Measurements from ENCODE around the gene RAB40B. TPM values are rescaled to one million over a fixed set of nuclear protein-coding genes. Genes with fewer than 3 reads are reported as not detected.

RAB40B gene
- total and polyA plus RNA-seq, 4 donors: 11.8 to 32.3 (median 21.8) TPM

- H3K27me3 ChIP-seq (ENCODE audit: control insufficient read depth, insufficient read depth, low read length): no peaks in the 10 kb centered on the region
- 80% methylated on average over 11 of the region's 16 CpGs for WGBS (ENCODE audit: insufficient coverage)
- peaks cover 23% of the 10 kb centered on the region for H3K4me1 ChIP-seq (ENCODE audit: control insufficient read depth, insufficient read depth, low read length)
- H3K27ac ChIP-seq (ENCODE audit: low read depth, low read length): no peak overlapping the region
- no peak for DNase-seq (ENCODE audit: low read depth in 4 of 6, low spot score in 6 of 6)
- H3K36me3 ChIP-seq (ENCODE audit: control insufficient read depth, insufficient read depth, low read length): peaks cover 41% of the 10 kb centered on the region
- no peak overlapping the region for H3K4me3 ChIP-seq (ENCODE audit: low read depth, low read length)
- H3K9me3 ChIP-seq (ENCODE audit: control insufficient read depth, insufficient read depth, low read length): peaks cover 1% of the 10 kb centered on the region
Observed at GRCh38 chr17:82692268-82692667, 6.2 kb downstream of the RAB40B start.

GRCh38 chr17:82691714-82692113 lies 6.8 kb downstream of the RAB40B start:
- no peak for DNase-seq (ENCODE audit: low read depth in 4 of 6, low spot score in 6 of 6)
- peaks cover 1% of the 10 kb centered on the region for H3K9me3 ChIP-seq (ENCODE audit: control insufficient read depth, insufficient read depth, low read length)
- H3K27me3 ChIP-seq (ENCODE audit: control insufficient read depth, insufficient read depth, low read length): no peaks in the 10 kb centered on the region
- peaks cover 37% of the 10 kb centered on the region for H3K36me3 ChIP-seq (ENCODE audit: control insufficient read depth, insufficient read depth, low read length)
- peaks cover 20% of the 10 kb centered on the region for H3K4me1 ChIP-seq (ENCODE audit: control insufficient read depth, insufficient read depth, low read length)
- H3K27ac ChIP-seq (ENCODE audit: low read depth, low read length): no peak overlapping the region
- no peak overlapping the region for H3K4me3 ChIP-seq (ENCODE audit: low read depth, low read length)
- 96% methylated on average over 7 of the region's 17 CpGs for WGBS (ENCODE audit: insufficient coverage)

GRCh38 chr17:82690786-82691489 lies 7.6 kb downstream of the RAB40B start:
- Histone ChIP-seq H3K27ac (ENCODE audit: low read depth, low read length) (no peak overlapping the region), H3K9me3 (ENCODE audit: control insufficient read depth, insufficient read depth, low read length) (peaks cover 1% of the 10 kb centered on the region), H3K36me3 (ENCODE audit: control insufficient read depth, insufficient read depth, low read length) (peaks cover 40% of the 10 kb centered on the region), H3K27me3 (ENCODE audit: control insufficient read depth, insufficient read depth, low read length) (no peaks in the 10 kb centered on the region), H3K4me3 (ENCODE audit: low read depth, low read length) (no peak overlapping the region), H3K4me1 (ENCODE audit: control insufficient read depth, insufficient read depth, low read length) (peaks cover 24% of the 10 kb centered on the region)
- WGBS (ENCODE audit: insufficient coverage): 72% methylated on average over 12 of the region's 18 CpGs
- no peak for DNase-seq (ENCODE audit: low read depth in 4 of 6, low spot score in 6 of 6)

GRCh38 chr17:82689077-82689476 lies 9.4 kb downstream of the RAB40B start:
- Histone ChIP-seq H3K4me3 (ENCODE audit: low read depth, low read length) (no peak overlapping the region), H3K36me3 (ENCODE audit: control insufficient read depth, insufficient read depth, low read length) (peaks cover 44% of the 10 kb centered on the region), H3K27ac (ENCODE audit: low read depth, low read length) (no peak overlapping the region), H3K9me3 (ENCODE audit: control insufficient read depth, insufficient read depth, low read length) (no peaks in the 10 kb centered on the region), H3K27me3 (ENCODE audit: control insufficient read depth, insufficient read depth, low read length) (no peaks in the 10 kb centered on the region), H3K4me1 (ENCODE audit: control insufficient read depth, insufficient read depth, low read length) (peaks cover 24% of the 10 kb centered on the region)
- no peak for DNase-seq (ENCODE audit: low read depth in 4 of 6, low spot score in 6 of 6)
- 77% methylated on average over 8 of the region's 8 CpGs for WGBS (ENCODE audit: insufficient coverage)

GRCh38 chr17:82687871-82688270 lies 10.6 kb downstream of the RAB40B start:
- Histone ChIP-seq H3K36me3 (ENCODE audit: control insufficient read depth, insufficient read depth, low read length) (peaks cover 44% of the 10 kb centered on the region), H3K4me1 (ENCODE audit: control insufficient read depth, insufficient read depth, low read length) (peaks cover 24% of the 10 kb centered on the region), H3K4me3 (ENCODE audit: low read depth, low read length) (no peak overlapping the region), H3K27ac (ENCODE audit: low read depth, low read length) (no peak overlapping the region), H3K27me3 (ENCODE audit: control insufficient read depth, insufficient read depth, low read length) (no peaks in the 10 kb centered on the region), H3K9me3 (ENCODE audit: control insufficient read depth, insufficient read depth, low read length) (no peaks in the 10 kb centered on the region)
- no peak for DNase-seq (ENCODE audit: low read depth in 4 of 6, low spot score in 6 of 6)
- WGBS (ENCODE audit: insufficient coverage): 90% methylated on average over 8 of the region's 9 CpGs

- peaks cover 24% of the 10 kb centered on the region for H3K4me1 ChIP-seq (ENCODE audit: control insufficient read depth, insufficient read depth, low read length)
- peaks cover 43% of the 10 kb centered on the region for H3K36me3 ChIP-seq (ENCODE audit: control insufficient read depth, insufficient read depth, low read length)
- H3K27ac ChIP-seq (ENCODE audit: low read depth, low read length): no peak overlapping the region
- no peak overlapping the region for H3K4me3 ChIP-seq (ENCODE audit: low read depth, low read length)
- H3K27me3 ChIP-seq (ENCODE audit: control insufficient read depth, insufficient read depth, low read length): no peaks in the 10 kb centered on the region
- no peaks in the 10 kb centered on the region for H3K9me3 ChIP-seq (ENCODE audit: control insufficient read depth, insufficient read depth, low read length)
- 59% methylated on average over 6 of the region's 10 CpGs for WGBS (ENCODE audit: insufficient coverage)
- peak in 1 of 6 donors; percentile 35 for DNase-seq (ENCODE audit: low read depth in 4 of 6, low spot score in 6 of 6)
Observed at GRCh38 chr17:82687375-82687861, 11.1 kb downstream of the RAB40B start.

- no peak overlapping the region for H3K27ac ChIP-seq (ENCODE audit: low read depth, low read length)
- no peaks in the 10 kb centered on the region for H3K27me3 ChIP-seq (ENCODE audit: control insufficient read depth, insufficient read depth, low read length)
- 89% methylated on average over 12 of the region's 19 CpGs for WGBS (ENCODE audit: insufficient coverage)
- no peaks in the 10 kb centered on the region for H3K9me3 ChIP-seq (ENCODE audit: control insufficient read depth, insufficient read depth, low read length)
- no peak overlapping the region for H3K4me3 ChIP-seq (ENCODE audit: low read depth, low read length)
- no peak for DNase-seq (ENCODE audit: low read depth in 4 of 6, low spot score in 6 of 6)
- H3K4me1 ChIP-seq (ENCODE audit: control insufficient read depth, insufficient read depth, low read length): peaks cover 22% of the 10 kb centered on the region
- H3K36me3 ChIP-seq (ENCODE audit: control insufficient read depth, insufficient read depth, low read length): peaks cover 35% of the 10 kb centered on the region
Observed at GRCh38 chr17:82686366-82687324, 11.9 kb downstream of the RAB40B start.

- peaks cover 14% of the 10 kb centered on the region for H3K4me1 ChIP-seq (ENCODE audit: control insufficient read depth, insufficient read depth, low read length)
- H3K27me3 ChIP-seq (ENCODE audit: control insufficient read depth, insufficient read depth, low read length): no peaks in the 10 kb centered on the region
- H3K36me3 ChIP-seq (ENCODE audit: control insufficient read depth, insufficient read depth, low read length): peaks cover 23% of the 10 kb centered on the region
- H3K27ac ChIP-seq (ENCODE audit: low read depth, low read length): no peak overlapping the region
- 80% methylated on average over 12 of the region's 12 CpGs for WGBS (ENCODE audit: insufficient coverage)
- H3K4me3 ChIP-seq (ENCODE audit: low read depth, low read length): no peak overlapping the region
- H3K9me3 ChIP-seq (ENCODE audit: control insufficient read depth, insufficient read depth, low read length): no peaks in the 10 kb centered on the region
- no peak for DNase-seq (ENCODE audit: low read depth in 4 of 6, low spot score in 6 of 6)
Observed at GRCh38 chr17:82685291-82685690, 13.2 kb downstream of the RAB40B start.

- WGBS (ENCODE audit: insufficient coverage): 94% methylated on average over 8 of the region's 13 CpGs
- Histone ChIP-seq H3K27ac (ENCODE audit: low read depth, low read length) (no peak overlapping the region), H3K27me3 (ENCODE audit: control insufficient read depth, insufficient read depth, low read length) (no peaks in the 10 kb centered on the region), H3K36me3 (ENCODE audit: control insufficient read depth, insufficient read depth, low read length) (peaks cover 30% of the 10 kb centered on the region), H3K4me1 (ENCODE audit: control insufficient read depth, insufficient read depth, low read length) (peaks cover 14% of the 10 kb centered on the region), H3K4me3 (ENCODE audit: low read depth, low read length) (no peak overlapping the region), H3K9me3 (ENCODE audit: control insufficient read depth, insufficient read depth, low read length) (no peaks in the 10 kb centered on the region)
- no peak for DNase-seq (ENCODE audit: low read depth in 4 of 6, low spot score in 6 of 6)
Observed at GRCh38 chr17:82684228-82684841, 14.2 kb downstream of the RAB40B start.
